Heart left ventricle (tissue), 16 donors: ENCODE data around the gene LTB. TPM values are rescaled to one million over a fixed set of nuclear protein-coding genes. Genes with fewer than 3 reads are reported as not detected.

Experiments
- ATAC-seq, 4 donors: fragments of 200-7000 bp; cut with Tn5 transposase; one replicate each; pipeline ENCODE4 v1.9.1; 2020 to 2022; ENCODE audit warnings: moderate library complexity in 4 of 4, mild to moderate bottlenecking in 3 of 4, moderate number of reproducible peaks in 1 of 4
- DNase-seq, 5 donors: peaks; one replicate each; pipeline ENCODE4 v3.0.0-alpha.2; 2020
- H3K27ac ChIP-seq, 12 donors: fragments of 200-600 bp; sonication (generic) in 4 of 12; one replicate each; pipeline versions ENCODE4 v1.5.0 to v1.8.0; 2016 to 2022; ENCODE audit warnings: mild to moderate bottlenecking in 2 of 12
- H3K27me3 ChIP-seq, 9 donors: fragments of 200-600 bp; sonication (generic) in 2 of 9; one replicate each; pipeline versions ENCODE4 v1.5.1 to v1.8.0; 2016 to 2022; ENCODE audit warnings: mild to moderate bottlenecking in 3 of 9
- H3K36me3 ChIP-seq, 9 donors: fragments of 200-600 bp; sonication (generic) in 2 of 9; one replicate each; pipeline versions ENCODE4 v1.5.0 to v1.8.0; 2018 to 2022; ENCODE audit warnings: mild to moderate bottlenecking in 2 of 9
- H3K4me1 ChIP-seq, 12 donors: fragments of 200-600 bp; sonication (generic) in 4 of 12; one replicate each; pipeline versions ENCODE4 v1.5.0 to v1.8.0; 2016 to 2022; ENCODE audit warnings: mild to moderate bottlenecking in 3 of 12
- H3K4me3 ChIP-seq, 12 donors: fragments of 200-600 bp; sonication (generic) in 4 of 12; one replicate each; pipeline versions ENCODE4 v1.5.0 to v1.8.0; 2017 to 2022; ENCODE audit warnings: mild to moderate bottlenecking in 9 of 12, moderate library complexity in 4 of 12
- H3K9me3 ChIP-seq, 12 donors: fragments of 200-600 bp; sonication (generic) in 4 of 12; one replicate each; pipeline versions ENCODE4 v1.5.0 to v1.8.0; 2016 to 2022; ENCODE audit warnings: mild to moderate bottlenecking in 1 of 12
- CTCF ChIP-seq, 12 donors: fragments of 200-600 bp; sonication (generic) in 4 of 12; IDR thresholded peaks; one replicate each; pipeline versions ENCODE4 v1.5.0 to v1.8.0; 2018 to 2022; ENCODE audit warnings: antibody characterized with exemption in 12 of 12, mild to moderate bottlenecking in 5 of 12
- POLR2A ChIP-seq, 2 donors: fragments of 450-650 bp; IDR thresholded peaks; one replicate each; pipeline ENCODE4 v1.6.1; 2017; ENCODE audit warnings: antibody characterized with exemption in 2 of 2, mild to moderate bottlenecking in 2 of 2, moderate library complexity in 2 of 2
- WGBS, 4 donors: extraction: QIAGEN DNeasy Blood & Tissue Kit in 2 of 4; methylation state at CpG; one replicate each; pipeline versions ENCODE4 v1.1.5 to v1.1.7; 2013 to 2018; 5-methylcytosine and 5-hydroxymethylcytosine counted together
- intact Hi-C, 10 donors: fragments of 100-400 bp; cut with DNase I; formaldehyde crosslinking; loops; one replicate each; pipeline versions ENCODE4 v1.11.1 to v1.14.2; 2022
- polyA plus RNA-seq, 2 donors: library from polyadenylated mRNA; stranded (reverse); fragments of 200-250 nt; gene quantifications; one replicate each; pipeline ENCODE4 v1.2.3, GENCODE V29; 2013
- total RNA-seq, 9 donors: library from RNA; depleted of rRNA in 2 of 9; stranded (reverse); fragments of >200 nt in 2 of 9; fragmentation: NEBNext Ultra II Directional in 3 of 9; extraction: Animal tissue kit (Norgen Biotek cat#: 25700) in 3 of 9; gene quantifications; one replicate each; pipeline versions ENCODE4 v1.1.0 to v1.2.4, GENCODE V29; 2016 to 2023
- donor health status: ischemic (EF 13 %, LVEDD 7.1; RV severe dilation, severe dysfunction).
- donor health status: healthy with polysubstance abuse.
- donor health status: DM: no; HTN: yes; CAD: no.
- donor health status: DM: no; HTN: no; CAD: no.
- donor health status: ischemic (EF 25% LVEDD 6.9; RV normal size, moderate dysfunction).
- donor health status: ischemic (EF 25% LVEDD 5.7; RV mildly dilated, moderate dysfunction).
- donor health status: healthy.
- donor health status: DM: yes; HTN: yes; CAD: no.
- donor health status: ischemic (EF 35%, LVEDD 5.7; RV mildly dilated, moderate dysfunction).
- donor health status: nonischemic (EF 11% LVEDD 7.7; RV severe dilation, severe dysfunction).
- donor health status: DM: yes; HTN: yes; CAD: no.
- donor health status: PGD.
- donor health status: ischemic (EF 29% LVEDD 5.4; RV normal size, mild dysfunction).
- donor health status: nonischemic (EF 23%, LVEDD 6.1; RV moderate dilation, normal function).

Gene LTB
- total and polyA plus RNA-seq, 11 donors, result 0.30 to 15.6 (median 0.85) TPM; not detected in 4

- Histone ChIP-seq H3K36me3 (no peaks in the 10 kb centered on the region), H3K27ac (peak overlapping the region in 1 of 12 donors; percentile 86), H3K4me3 (peak overlapping the region in 1 of 12 donors; percentile 58), H3K9me3 (no peaks in the 10 kb centered on the region), H3K4me1 (peaks cover 0 to 57% (median 0%) of the 10 kb centered on the region in 12 donors), H3K27me3 (no peaks in the 10 kb centered on the region)
- no peak for DNase-seq
- intact Hi-C loops, result no loop called here
- peak in 1 of 4 donors; percentile 25 for ATAC-seq
- no peak for TF ChIP-seq POLR2A (IDR thresholded peaks at IDR 0.05)
- no peak for TF ChIP-seq CTCF (IDR thresholded peaks at IDR 0.05)
- 41 to 53% (median 49%) methylated on average over 9 of the region's 9 CpGs for WGBS, 4 donors
Measured at GRCh38 chr6:31588871-31589650, 6.8 kb upstream of the LTB start.

- TF ChIP-seq CTCF (IDR thresholded peaks at IDR 0.05) (no peak), POLR2A (IDR thresholded peaks at IDR 0.05) (no peak)
- Histone ChIP-seq H3K4me3 (peak overlapping the region in 3 of 12 donors; percentile 4 to 58 (median 5)), H3K27ac (peak overlapping the region in 1 of 12 donors; percentile 86), H3K27me3 (no peaks in the 10 kb centered on the region), H3K9me3 (no peaks in the 10 kb centered on the region), H3K36me3 (no peaks in the 10 kb centered on the region), H3K4me1 (peaks cover 0 to 65% (median 0%) of the 10 kb centered on the region in 12 donors)
- DNase-seq (no peak), ATAC-seq (no peak)
- intact Hi-C loops, result no loop called here
- WGBS, 4 donors, result 70 to 80% (median 75%) methylated on average over 12 of the region's 12 CpGs
Measured at GRCh38 chr6:31587791-31588777, 5.9 kb upstream of the LTB start.

- ATAC-seq (peak in 3 of 4 donors; percentile 53 to 68 (median 67)), DNase-seq (peak in 1 of 5 donors; percentile 38)
- intact Hi-C loops, result no loop called here
- Histone ChIP-seq H3K4me3 (peak overlapping the region in 4 of 12 donors; percentile 4 to 58 (median 18)), H3K9me3 (no peaks in the 10 kb centered on the region), H3K4me1 (peaks cover 0 to 72% (median 7%) of the 10 kb centered on the region in 12 donors), H3K27me3 (no peaks in the 10 kb centered on the region), H3K36me3 (no peaks in the 10 kb centered on the region), H3K27ac (peak overlapping the region in 4 of 12 donors; percentile 30 to 86 (median 37))
- WGBS, 4 donors, result 52 to 69% (median 66%) methylated on average over 5 to 9 of the region's 9 CpGs
- TF ChIP-seq CTCF (IDR thresholded peaks at IDR 0.05) (no peak), POLR2A (IDR thresholded peaks at IDR 0.05) (no peak)
Measured at GRCh38 chr6:31586599-31587281, 4.5 kb upstream of the LTB start.
